ENCODE measurements around the gene LTO1. TPM values are rescaled to one million over a fixed set of nuclear protein-coding genes. Genes with fewer than 3 reads are reported as not detected.

Gene LTO1
- total RNA-seq, 1 experiment from 2014 or later: 27.5 TPM

DNA sequence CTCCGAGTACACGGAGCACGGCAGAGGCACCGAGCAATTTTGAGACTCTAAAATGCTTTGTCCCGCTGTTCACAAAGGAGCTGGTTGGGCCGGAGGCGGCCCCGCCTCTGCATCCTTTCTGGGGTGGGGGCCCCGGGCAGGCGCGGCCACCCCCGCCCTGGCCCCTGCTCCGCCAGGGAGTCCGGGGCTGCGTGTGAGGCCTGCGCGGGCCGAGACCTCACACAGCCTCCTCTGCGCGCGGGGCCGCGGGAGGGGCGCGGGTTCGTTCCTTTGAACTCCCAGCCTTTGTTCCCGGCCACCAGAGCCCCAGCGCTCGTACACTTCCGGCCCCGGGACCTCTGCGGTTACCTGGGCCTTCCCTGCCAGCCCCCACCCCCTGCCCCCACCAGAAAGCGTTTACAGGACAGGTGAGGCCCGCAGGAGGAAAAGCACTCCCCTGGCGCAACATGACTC lies 27.1 kb upstream of the LTO1 start:
- Mint-ChIP-seq H3K36me3 (peaks cover 13% of the 10 kb centered on the region), H3K27me3 (ENCODE audit: low read depth) (peaks cover 7% of the 10 kb centered on the region), H3K4me1 (peaks cover 53% of the 10 kb centered on the region), H3K9me3 (no peaks in the 10 kb centered on the region), H3K27ac (peak overlapping the region; percentile 96), H3K4me3 (peak overlapping the region; percentile 83)
- peak; percentile 15; the same call in 1 of the 2 replicates for TF ChIP-seq TEAD1 (CRISPR knock-in tag; IDR thresholded peaks at IDR 0.05)
- 0 out of 2 replicates have a peak, but pooled peaks have one; percentile 34 for TF ChIP-seq GABPB1 (CRISPR knock-in tag; IDR thresholded peaks at IDR 0.05)
- TF ChIP-seq ERG (CRISPR knock-in tag; IDR thresholded peaks at IDR 0.05): no peak
- peak; percentile 26 for TF ChIP-seq ETV6 (CRISPR knock-in tag; IDR thresholded peaks at IDR 0.05)
- no peak for TF ChIP-seq ZNF281 (CRISPR knock-in tag; IDR thresholded peaks at IDR 0.05)
- no peak for TF ChIP-seq E2F4 (CRISPR knock-in tag; IDR thresholded peaks at IDR 0.05; ENCODE audit: borderline replicate concordance, low read depth)
- peak; percentile 61; the same call in 1 of the 2 replicates for TF ChIP-seq KAT7 (CRISPR knock-in tag; IDR thresholded peaks at IDR 0.05; ENCODE audit: borderline replicate concordance)
- TF ChIP-seq GTF2I (CRISPR knock-in tag; conservative IDR thresholded peaks at IDR 0.05): no peak
- TF ChIP-seq HMGXB4 (CRISPR knock-in tag; IDR thresholded peaks at IDR 0.05): 0 out of 2 replicates have a peak, but pooled peaks have one; percentile 11
- ChIA-PET CTCF (interaction anchor here (0.6 to 1.5 kb wide), 5 partner anchors 32 to 216 kb away, joined by 3 to 4 read pairs (median 3); no protein-coding TSS in a partner anchor), POLR2A (no interaction called here)
- DNase-seq (ENCODE audit: low spot score) (peak; percentile 75), ATAC-seq (peak; percentile 8)

DNA sequence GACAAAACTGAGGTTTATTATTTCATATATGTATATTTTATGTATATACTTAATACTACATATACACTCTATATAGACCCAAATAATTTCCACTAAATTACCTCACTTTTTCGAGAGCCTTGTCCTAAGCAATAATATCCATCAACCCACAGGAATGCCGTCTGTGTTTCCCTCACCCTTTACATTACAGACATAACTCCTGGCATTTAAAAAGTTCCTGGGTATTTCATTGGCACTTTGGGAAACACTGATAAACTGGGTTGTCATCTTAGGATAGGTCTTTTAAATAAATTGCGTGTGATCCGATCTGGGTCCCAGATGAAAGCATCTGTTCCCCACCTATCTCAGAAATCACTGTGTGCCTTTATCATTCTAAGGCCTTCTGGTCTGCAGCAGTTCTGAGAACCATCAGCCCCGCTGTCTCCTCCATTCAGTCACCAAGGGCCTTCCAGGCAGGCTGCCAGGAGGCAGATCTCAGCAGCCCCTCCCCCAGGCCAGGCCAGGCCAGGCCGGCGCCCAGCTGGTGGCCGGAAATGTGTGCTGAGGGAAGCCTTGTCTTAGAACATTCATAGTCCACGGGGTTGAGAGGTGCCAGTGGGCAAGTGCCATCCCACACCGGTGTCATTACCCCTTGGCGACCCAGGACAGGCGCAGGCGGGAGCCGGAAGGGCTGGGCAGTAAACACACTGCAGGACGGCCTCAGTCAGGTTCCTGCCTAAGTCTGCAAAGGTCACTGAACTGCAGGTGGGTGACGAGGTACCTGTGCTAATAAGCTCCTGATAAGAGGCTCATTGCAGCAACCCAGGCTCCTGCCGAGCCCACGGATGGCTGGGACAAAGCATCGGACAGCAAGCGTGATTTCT lies 25.4 kb upstream of the LTO1 start:
- CTCF ChIA-PET: interaction anchor here (0.7 to 1.7 kb wide), 7 partner anchors 9 to 215 kb away, joined by 3 to 10 read pairs (median 3); no protein-coding TSS in a partner anchor
- DNase-seq (ENCODE audit: low spot score) (peak; percentile 74), ATAC-seq (peak; percentile 57)
- Mint-ChIP-seq H3K36me3 (peaks cover 13% of the 10 kb centered on the region), H3K9me3 (no peaks in the 10 kb centered on the region), H3K4me1 (peaks cover 46% of the 10 kb centered on the region), H3K4me3 (peak overlapping the region; percentile 63), H3K27ac (peak overlapping the region; percentile 98), H3K27me3 (ENCODE audit: low read depth) (peaks cover 5% of the 10 kb centered on the region)
- POLR2A ChIA-PET: interaction anchor here (1.0 to 1.1 kb wide), 2 partner anchors 62 to 189 kb away, joined by 3 read pairs; no protein-coding TSS in a partner anchor
- TF ChIP-seq GRHL2 (CRISPR knock-in tag; IDR thresholded peaks at IDR 0.05; ENCODE audit: insufficient replicate concordance, severe bottlenecking) (no peak), SMAD3 (CRISPR knock-in tag; IDR thresholded peaks at IDR 0.05; ENCODE audit: borderline replicate concordance) (peak; percentile 49; the same call in 1 of the 2 replicates), ZBTB21 (CRISPR knock-in tag; IDR thresholded peaks at IDR 0.05; ENCODE audit: borderline replicate concordance) (peak; percentile 56; the same call in 1 of the 2 replicates), FOXP1 (CRISPR knock-in tag; IDR thresholded peaks at IDR 0.05; ENCODE audit: borderline replicate concordance) (peak; percentile 79), SP1 (CRISPR knock-in tag; conservative IDR thresholded peaks at IDR 0.05) (peak; percentile 71), TEAD1 (CRISPR knock-in tag; IDR thresholded peaks at IDR 0.05) (peak; percentile 55; the same call in 1 of the 2 replicates), USF2 (CRISPR knock-in tag; IDR thresholded peaks at IDR 0.05) (no peak), ZNF532 (CRISPR knock-in tag; IDR thresholded peaks at IDR 0.05; ENCODE audit: borderline replicate concordance) (0 out of 2 replicates have a peak, but pooled peaks have one; percentile 66)
- TF ChIP-seq, protein P1, sequence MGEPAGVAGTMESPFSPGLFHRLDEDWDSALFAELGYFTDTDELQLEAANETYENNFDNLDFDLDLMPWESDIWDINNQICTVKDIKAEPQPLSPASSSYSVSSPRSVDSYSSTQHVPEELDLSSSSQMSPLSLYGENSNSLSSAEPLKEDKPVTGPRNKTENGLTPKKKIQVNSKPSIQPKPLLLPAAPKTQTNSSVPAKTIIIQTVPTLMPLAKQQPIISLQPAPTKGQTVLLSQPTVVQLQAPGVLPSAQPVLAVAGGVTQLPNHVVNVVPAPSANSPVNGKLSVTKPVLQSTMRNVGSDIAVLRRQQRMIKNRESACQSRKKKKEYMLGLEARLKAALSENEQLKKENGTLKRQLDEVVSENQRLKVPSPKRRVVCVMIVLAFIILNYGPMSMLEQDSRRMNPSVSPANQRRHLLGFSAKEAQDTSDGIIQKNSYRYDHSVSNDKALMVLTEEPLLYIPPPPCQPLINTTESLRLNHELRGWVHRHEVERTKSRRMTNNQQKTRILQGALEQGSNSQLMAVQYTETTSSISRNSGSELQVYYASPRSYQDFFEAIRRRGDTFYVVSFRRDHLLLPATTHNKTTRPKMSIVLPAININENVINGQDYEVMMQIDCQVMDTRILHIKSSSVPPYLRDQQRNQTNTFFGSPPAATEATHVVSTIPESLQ (CRISPR knock-in tag; IDR thresholded peaks at IDR 0.05): no peak
